GM23248 (cell line): ENCODE results near the gene MEF2A. TPM values are rescaled to one million over a fixed set of nuclear protein-coding genes. Genes with fewer than 3 reads are reported as not detected.

ENCODE experiments used
- DNase-seq: peaks from one replicate; pipeline ENCODE4 v3.0.0-alpha.2; 2015
- H2AFZ ChIP-seq: fragments of 200-600 bp; sonication (generic); 2 replicates; pipeline ENCODE4 v1.6.1; 2016; ENCODE audit warnings: antibody characterized with exemption
- H3F3A ChIP-seq: fragments of 200-600 bp; sonication (generic); 2 replicates; pipeline ENCODE4 v1.6.1; 2016; ENCODE audit warnings: mild to moderate bottlenecking, antibody characterized with exemption, mixed run types; ENCODE audit not compliant: insufficient read depth
- H3K27ac ChIP-seq: fragments of 200-600 bp; sonication (generic); 2 replicates; pipeline ENCODE4 v1.5.1; 2016; ENCODE audit warnings: mild to moderate bottlenecking
- H3K27me3 ChIP-seq: fragments of 200-600 bp; sonication (generic); replicated peaks from 2 replicates; pipeline ENCODE4 v1.6.1; 2016; ENCODE audit warnings: mild to moderate bottlenecking; ENCODE audit not compliant: insufficient read depth
- H3K36me3 ChIP-seq: fragments of 200-600 bp; sonication (generic); 2 replicates; pipeline ENCODE4 v1.6.1; 2016; ENCODE audit warnings: low read depth, mild to moderate bottlenecking
- H3K4me1 ChIP-seq: fragments of 200-600 bp; sonication (generic); 2 replicates; pipeline ENCODE4 v1.6.1; 2016; ENCODE audit warnings: mild to moderate bottlenecking; ENCODE audit not compliant: insufficient read depth
- H3K4me2 ChIP-seq: fragments of 200-600 bp; sonication (generic); one replicate; pipeline ENCODE4 v1.6.1; 2016; ENCODE audit warnings: mild to moderate bottlenecking; ENCODE audit not compliant: unreplicated experiment
- H3K4me3 ChIP-seq: fragments of 200-600 bp; sonication (generic); 2 replicates; pipeline ENCODE4 v1.5.1; 2016; ENCODE audit warnings: mild to moderate bottlenecking
- H3K79me2 ChIP-seq: fragments of 200-600 bp; sonication (generic); 2 replicates; pipeline ENCODE4 v1.6.1; 2016; ENCODE audit warnings: mild to moderate bottlenecking; ENCODE audit not compliant: insufficient read depth
- H3K9ac ChIP-seq: fragments of 200-600 bp; sonication (generic); 2 replicates; pipeline ENCODE4 v1.6.1; 2016; ENCODE audit warnings: mild to moderate bottlenecking
- H3K9me2 ChIP-seq: fragments of 200-600 bp; sonication (generic); 2 replicates; pipeline ENCODE4 v1.6.1; 2016; ENCODE audit warnings: mixed run types, mild to moderate bottlenecking, moderate library complexity; ENCODE audit not compliant: insufficient read depth
- H3K9me3 ChIP-seq: fragments of 200-600 bp; sonication (generic); one replicate; pipeline ENCODE4 v1.6.1; 2017; ENCODE audit warnings: low read depth
- H4K20me1 ChIP-seq: fragments of 200-600 bp; sonication (generic); 2 replicates; pipeline ENCODE4 v1.6.0; 2016; ENCODE audit not compliant: insufficient read depth
- EZH2 ChIP-seq: fragments of 200-600 bp; sonication (generic); IDR thresholded peaks from 2 replicates; pipeline ENCODE4 v1.6.1; 2018; ENCODE audit warnings: antibody characterized with exemption, mild to moderate bottlenecking; ENCODE audit not compliant: insufficient read depth, poor library complexity, severe bottlenecking
- EZH2phosphoT487 ChIP-seq: fragments of 200-600 bp; sonication (generic); IDR thresholded peaks from 2 replicates; pipeline ENCODE4 v1.6.1; 2018; ENCODE audit warnings: antibody characterized with exemption, moderate library complexity, mild to moderate bottlenecking, low read depth; ENCODE audit not compliant: insufficient read depth
- WGBS, 2 experiments: methylation state at CpG; one replicate each; pipeline ENCODE4 v1.1.6; 2015 to 2017; ENCODE audit warnings: low lambda C conversion rate in 2 of 2, low coverage in 1 of 2; ENCODE audit errors: missing lambda C conversion rate in 2 of 2; 5-methylcytosine and 5-hydroxymethylcytosine counted together
- in situ Hi-C: fragments of 300-500 bp; cut with MboI; formaldehyde crosslinking; loops from 2 replicates; pipeline ENCODE4 v1.15.0; 2020
- polyA plus RNA-seq: library from polyadenylated mRNA; unstranded; fragments of >200 nt; fragmentation: Nextera tagmentation; extraction: Ambion mirVana; gene quantifications from 2 replicates; pipeline ENCODE4 v1.2.1, GENCODE V29; 2016
- total RNA-seq: library from RNA; depleted of rRNA; stranded (reverse); fragments of >200 nt; shearing (Covaris generic); gene quantifications from 2 replicates; pipeline ENCODE4 v1.2.3, GENCODE V29; 2014

Gene MEF2A
- total and polyA plus RNA-seq, 2 experiments from 2014 or later, result 24.3 to 37.8 TPM

DNA sequence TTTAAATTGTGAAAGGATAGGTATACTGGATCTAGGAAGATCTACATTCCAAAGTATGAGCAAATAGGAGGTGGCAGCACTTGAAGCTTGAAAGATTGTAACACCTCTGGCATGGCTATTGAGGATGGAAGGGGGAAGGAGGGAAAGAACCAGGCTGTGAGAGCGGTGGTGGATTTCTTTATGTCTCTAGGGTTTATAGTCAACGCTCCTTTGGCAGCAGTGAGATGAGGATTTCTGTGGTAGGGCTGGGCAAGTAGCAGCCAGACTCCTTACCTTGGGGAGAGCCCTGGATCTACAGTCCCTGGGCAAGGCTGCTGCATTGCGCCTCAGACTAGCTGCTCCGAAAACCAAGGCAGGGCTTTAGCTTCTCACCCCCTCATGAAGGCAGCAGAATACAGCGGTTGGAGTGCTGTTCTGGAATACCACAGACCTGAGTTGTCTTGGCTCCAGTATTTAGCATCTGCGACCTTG, 53.2 kb downstream of the MEF2A start:
- DNase-seq, result peak; percentile 53
- no peaks in the 10 kb centered on the region for H3K9me2 ChIP-seq
- no peaks in the 10 kb centered on the region for H3K36me3 ChIP-seq
- H2AFZ ChIP-seq, result no peak overlapping the region
- in situ Hi-C loops, result no loop called here
- H3K27ac ChIP-seq, result no peak overlapping the region
- WGBS, 2 experiments, result 55 to 67% methylated on average over 6 of the region's 6 CpGs
- H3K9ac ChIP-seq, result no peak overlapping the region
- H4K20me1 ChIP-seq, result peaks cover 23% of the 10 kb centered on the region; the same call in 1 of the 2 replicates
- peak overlapping the region; percentile 6 for H3K4me2 ChIP-seq
- peaks cover 99% of the 10 kb centered on the region for H3K79me2 ChIP-seq
- 0 out of 2 replicates have a peak, but pooled peaks cover 3% of the 10 kb centered on the region for H3F3A ChIP-seq
- H3K4me1 ChIP-seq, result peaks cover 38% of the 10 kb centered on the region
- H3K4me3 ChIP-seq, result no peak overlapping the region
- H3K9me3 ChIP-seq, result no peaks in the 10 kb centered on the region
- H3K27me3 ChIP-seq, result no peaks in the 10 kb centered on the region
- TF ChIP-seq EZH2phosphoT487, result no peak
- TF ChIP-seq EZH2, result no peak

DNA sequence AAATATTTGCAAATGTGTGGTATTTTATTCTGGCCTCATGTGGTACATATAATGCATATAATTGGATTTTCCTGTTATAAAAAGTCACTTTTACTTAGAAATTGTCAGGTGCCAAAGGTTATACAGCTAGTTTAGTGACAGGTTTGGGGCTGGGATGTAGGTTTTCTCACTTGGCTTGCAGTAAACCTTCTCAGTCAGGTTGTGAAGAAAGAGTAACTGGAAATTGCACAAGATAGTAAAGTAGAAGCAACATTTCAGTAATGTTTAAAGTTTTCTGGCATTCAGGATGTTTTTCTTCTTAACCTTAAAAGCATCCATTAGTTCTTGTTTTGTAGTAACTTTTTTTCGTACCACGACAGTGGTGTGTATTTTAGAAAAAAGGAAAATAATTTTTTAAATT, 53.9 kb downstream of the MEF2A start:
- Histone ChIP-seq H3K9ac (no peak overlapping the region), H2AFZ (no peak overlapping the region), H3K79me2 (peaks cover 99% of the 10 kb centered on the region), H3F3A (0 out of 2 replicates have a peak, but pooled peaks cover 3% of the 10 kb centered on the region), H3K4me3 (no peak overlapping the region), H3K27me3 (no peaks in the 10 kb centered on the region), H3K4me2 (peak overlapping the region; percentile 6), H3K4me1 (peaks cover 34% of the 10 kb centered on the region), H3K27ac (no peak overlapping the region), H3K9me3 (no peaks in the 10 kb centered on the region), H3K9me2 (no peaks in the 10 kb centered on the region), H3K36me3 (no peaks in the 10 kb centered on the region), H4K20me1 (peaks cover 23% of the 10 kb centered on the region; the same call in 1 of the 2 replicates)
- in situ Hi-C loops, result no loop called here
- WGBS, 2 experiments, result 79 to 82% methylated on average over 2 of the region's 2 CpGs
- TF ChIP-seq EZH2phosphoT487 (no peak), EZH2 (no peak)
- DNase-seq, result peak; percentile 39

DNA sequence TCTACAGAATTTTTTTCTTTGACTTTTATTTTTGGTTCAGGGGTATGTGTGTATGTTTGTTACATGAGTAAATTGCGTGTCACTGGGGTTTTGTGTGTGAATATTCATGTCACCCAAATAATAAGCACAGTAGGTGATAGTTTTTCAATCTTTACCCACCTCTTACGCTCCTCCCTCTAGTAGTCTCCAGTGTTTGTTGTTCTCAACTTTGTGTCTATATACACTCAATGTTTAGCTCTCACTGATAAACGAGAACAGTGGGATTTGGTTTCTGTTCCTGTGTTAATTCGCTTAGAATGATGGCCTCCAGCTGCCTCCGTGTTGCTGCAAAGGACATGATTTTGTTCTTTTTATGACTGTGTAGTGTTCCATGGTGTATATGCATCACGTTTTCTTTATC, 54.4 kb downstream of the MEF2A start:
- no peak overlapping the region for H3K27ac ChIP-seq
- 0 out of 2 replicates have a peak, but pooled peaks cover 3% of the 10 kb centered on the region for H3F3A ChIP-seq
- in situ Hi-C loops, result no loop called here
- H3K4me3 ChIP-seq, result no peak overlapping the region
- H3K79me2 ChIP-seq, result peaks cover 99% of the 10 kb centered on the region
- H3K4me1 ChIP-seq, result peaks cover 34% of the 10 kb centered on the region
- peaks cover 23% of the 10 kb centered on the region; the same call in 1 of the 2 replicates for H4K20me1 ChIP-seq
- H3K9me2 ChIP-seq, result no peaks in the 10 kb centered on the region
- 90 to 92% methylated on average over 6 of the region's 6 CpGs for WGBS, 2 experiments
- no peak for DNase-seq
- no peak overlapping the region for H3K9ac ChIP-seq
- H3K27me3 ChIP-seq, result no peaks in the 10 kb centered on the region
- H2AFZ ChIP-seq, result no peak overlapping the region
- TF ChIP-seq EZH2phosphoT487 (no peak), EZH2 (no peak)
- no peak overlapping the region for H3K4me2 ChIP-seq
- no peaks in the 10 kb centered on the region for H3K9me3 ChIP-seq
- no peaks in the 10 kb centered on the region for H3K36me3 ChIP-seq

DNA sequence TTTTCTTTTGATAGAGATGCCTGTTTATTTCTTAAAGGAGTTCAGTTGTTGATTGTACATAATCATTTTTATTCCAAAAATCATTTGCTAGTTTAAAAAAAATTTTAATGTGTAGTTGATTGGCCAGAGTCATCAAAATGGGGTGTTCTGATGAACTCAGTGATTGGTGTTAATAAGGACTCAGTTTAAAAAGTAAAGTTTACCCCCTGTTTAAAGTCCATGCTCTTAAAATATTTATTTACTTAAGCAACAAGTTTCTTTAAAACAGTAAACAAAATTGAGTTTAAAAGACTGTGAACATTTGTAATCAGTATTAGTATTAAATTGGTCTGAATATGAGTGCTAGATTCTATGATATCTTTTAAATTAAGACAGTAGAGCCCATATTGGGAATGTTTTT, 56.0 kb downstream of the MEF2A start:
- Histone ChIP-seq H3K27ac (no peak overlapping the region), H3K4me3 (no peak overlapping the region), H3K9me3 (no peaks in the 10 kb centered on the region), H3K36me3 (no peaks in the 10 kb centered on the region), H3K4me2 (no peak overlapping the region), H2AFZ (no peak overlapping the region), H3K4me1 (peaks cover 34% of the 10 kb centered on the region), H3F3A (0 out of 2 replicates have a peak, but pooled peaks cover 3% of the 10 kb centered on the region), H3K79me2 (peaks cover 100% of the 10 kb centered on the region), H3K27me3 (no peaks in the 10 kb centered on the region), H3K9me2 (no peaks in the 10 kb centered on the region), H3K9ac (no peak overlapping the region), H4K20me1 (peaks cover 27% of the 10 kb centered on the region; the same call in 1 of the 2 replicates)
- TF ChIP-seq EZH2phosphoT487 (no peak), EZH2 (no peak)
- in situ Hi-C loops, result no loop called here
- DNase-seq, result no peak
